ENCODE data around the gene EPHB3.
A peak's percentile ranks its signal among the peaks of the same experiment; 100 is the strongest.
"Not testable (repeated sequence)": the region's sequence is repeated elsewhere in the genome, so short reads cannot be mapped to it uniquely, and the experiment has no call there.

The EPHB3 gene

GRCh38 chr3:184604615-184605290, 43.2 kb downstream of the EPHB3 start:
- Mint-ChIP-seq H3K9me3 (no peaks in the 10 kb centered on the region), H3K27ac (no peak overlapping the region), H3K4me1 (ENCODE audit: low read depth) (peaks cover 33% of the 10 kb centered on the region), H3K36me3 (ENCODE audit: low read depth) (no peaks in the 10 kb centered on the region), H3K27me3 (peaks cover 43% of the 10 kb centered on the region), H3K4me3 (no peak overlapping the region)

- Mint-ChIP-seq H3K36me3 (ENCODE audit: low read depth) (no peaks in the 10 kb centered on the region), H3K27ac (no peak overlapping the region), H3K4me3 (no peak overlapping the region), H3K4me1 (ENCODE audit: low read depth) (peaks cover 29% of the 10 kb centered on the region), H3K9me3 (no peaks in the 10 kb centered on the region), H3K27me3 (peaks cover 22% of the 10 kb centered on the region)
Measured at GRCh38 chr3:184608209-184608608, 46.6 kb downstream of the EPHB3 start.

GRCh38 chr3:184609476-184610244, 48.1 kb downstream of the EPHB3 start:
- H3K9me3 Mint-ChIP-seq, result no peaks in the 10 kb centered on the region
- no peak overlapping the region for H3K27ac Mint-ChIP-seq
- no peaks in the 10 kb centered on the region for H3K36me3 Mint-ChIP-seq (ENCODE audit: low read depth)
- peaks cover 23% of the 10 kb centered on the region for H3K4me1 Mint-ChIP-seq (ENCODE audit: low read depth)
- peaks cover 16% of the 10 kb centered on the region for H3K27me3 Mint-ChIP-seq
- H3K4me3 Mint-ChIP-seq, result no peak overlapping the region

- H3K36me3 Mint-ChIP-seq (ENCODE audit: low read depth), result no peaks in the 10 kb centered on the region
- H3K4me1 Mint-ChIP-seq (ENCODE audit: low read depth), result peaks cover 23% of the 10 kb centered on the region
- no peaks in the 10 kb centered on the region for H3K9me3 Mint-ChIP-seq
- no peak overlapping the region for H3K4me3 Mint-ChIP-seq
- peaks cover 12% of the 10 kb centered on the region for H3K27me3 Mint-ChIP-seq
- H3K27ac Mint-ChIP-seq, result no peak overlapping the region
Measured at GRCh38 chr3:184610245-184610871, 48.8 kb downstream of the EPHB3 start.

- no peaks in the 10 kb centered on the region for H3K36me3 Mint-ChIP-seq (ENCODE audit: low read depth)
Measured at GRCh38 chr3:184611607-184612281, 50.2 kb downstream of the EPHB3 start.

GRCh38 chr3:184615396-184615795, 53.8 kb downstream of the EPHB3 start:
- no peak overlapping the region for H3K27ac Mint-ChIP-seq
- H3K9me3 Mint-ChIP-seq, result no peaks in the 10 kb centered on the region
- peaks cover 14% of the 10 kb centered on the region for H3K27me3 Mint-ChIP-seq
- H3K36me3 Mint-ChIP-seq (ENCODE audit: low read depth), result no peaks in the 10 kb centered on the region
- peaks cover 23% of the 10 kb centered on the region for H3K4me1 Mint-ChIP-seq (ENCODE audit: low read depth)
- no peak overlapping the region for H3K4me3 Mint-ChIP-seq

More at GRCh38 chr3:184611607-184612281, 50.2 kb downstream of the EPHB3 start:
- Mint-ChIP-seq H3K27ac (no peak overlapping the region), H3K4me1 (ENCODE audit: low read depth) (peaks cover 22% of the 10 kb centered on the region), H3K27me3 (peaks cover 10% of the 10 kb centered on the region), H3K4me3 (no peak overlapping the region), H3K9me3 (no peaks in the 10 kb centered on the region)

GRCh38 chr3:184616436-184616835, 54.9 kb downstream of the EPHB3 start:
- H3K4me1 Mint-ChIP-seq (ENCODE audit: low read depth), result peaks cover 22% of the 10 kb centered on the region
- no peaks in the 10 kb centered on the region for H3K36me3 Mint-ChIP-seq (ENCODE audit: low read depth)
- peaks cover 14% of the 10 kb centered on the region for H3K27me3 Mint-ChIP-seq
- H3K9me3 Mint-ChIP-seq, result no peaks in the 10 kb centered on the region
- no peak overlapping the region for H3K27ac Mint-ChIP-seq
- no peak overlapping the region for H3K4me3 Mint-ChIP-seq

- not testable (repeated sequence) for H3K4me3 Mint-ChIP-seq; H3K9me3 Mint-ChIP-seq; H3K36me3 Mint-ChIP-seq (ENCODE audit: low read depth); H3K27ac Mint-ChIP-seq
- Mint-ChIP-seq H3K27me3 (peaks cover 18% of the 10 kb centered on the region), H3K4me1 (ENCODE audit: low read depth) (peaks cover 22% of the 10 kb centered on the region)
Measured at GRCh38 chr3:184617306-184617705, 55.7 kb downstream of the EPHB3 start.

- H3K27me3 Mint-ChIP-seq, result peaks cover 18% of the 10 kb centered on the region
- no peaks in the 10 kb centered on the region for H3K36me3 Mint-ChIP-seq (ENCODE audit: low read depth)
- peaks cover 22% of the 10 kb centered on the region for H3K4me1 Mint-ChIP-seq (ENCODE audit: low read depth)
- no peaks in the 10 kb centered on the region for H3K9me3 Mint-ChIP-seq
- H3K4me3 Mint-ChIP-seq, result no peak overlapping the region
- peak overlapping the region; percentile 9 for H3K27ac Mint-ChIP-seq
Measured at GRCh38 chr3:184618811-184619210, 57.2 kb downstream of the EPHB3 start.

- Mint-ChIP-seq H3K4me3 (no peak overlapping the region), H3K36me3 (ENCODE audit: low read depth) (no peaks in the 10 kb centered on the region), H3K9me3 (no peaks in the 10 kb centered on the region), H3K4me1 (ENCODE audit: low read depth) (peaks cover 22% of the 10 kb centered on the region), H3K27me3 (peaks cover 18% of the 10 kb centered on the region), H3K27ac (peak overlapping the region; percentile 9)
Measured at GRCh38 chr3:184619369-184619768, 57.8 kb downstream of the EPHB3 start.

- Mint-ChIP-seq H3K4me1 (ENCODE audit: low read depth) (peaks cover 22% of the 10 kb centered on the region), H3K27ac (peak overlapping the region; percentile 53), H3K4me3 (no peak overlapping the region), H3K27me3 (peaks cover 14% of the 10 kb centered on the region), H3K36me3 (ENCODE audit: low read depth) (no peaks in the 10 kb centered on the region), H3K9me3 (no peaks in the 10 kb centered on the region)
Measured at GRCh38 chr3:184619787-184620430, 58.3 kb downstream of the EPHB3 start.

- Mint-ChIP-seq H3K4me1 (ENCODE audit: low read depth) (peaks cover 22% of the 10 kb centered on the region), H3K27ac (no peak overlapping the region), H3K4me3 (no peak overlapping the region), H3K9me3 (no peaks in the 10 kb centered on the region), H3K27me3 (peaks cover 20% of the 10 kb centered on the region), H3K36me3 (ENCODE audit: low read depth) (no peaks in the 10 kb centered on the region)
Measured at GRCh38 chr3:184620475-184621119, 59.0 kb downstream of the EPHB3 start.

- H3K9me3 Mint-ChIP-seq; H3K4me3 Mint-ChIP-seq; H3K27ac Mint-ChIP-seq; H3K36me3 Mint-ChIP-seq (ENCODE audit: low read depth): not testable (repeated sequence)
- peaks cover 15% of the 10 kb centered on the region for H3K27me3 Mint-ChIP-seq
- peaks cover 22% of the 10 kb centered on the region for H3K4me1 Mint-ChIP-seq (ENCODE audit: low read depth)
Measured at GRCh38 chr3:184622156-184622555, 60.6 kb downstream of the EPHB3 start.

- Mint-ChIP-seq H3K27ac (no peak overlapping the region), H3K4me3 (no peak overlapping the region), H3K36me3 (ENCODE audit: low read depth) (no peaks in the 10 kb centered on the region), H3K27me3 (peaks cover 10% of the 10 kb centered on the region), H3K9me3 (no peaks in the 10 kb centered on the region), H3K4me1 (ENCODE audit: low read depth) (no peaks in the 10 kb centered on the region)
Measured at GRCh38 chr3:184626923-184627322, 65.3 kb downstream of the EPHB3 start.

All from stimulated activated naive CD8-positive, alpha-beta T cell treated with anti-CD3 and anti-CD28 coated beads, Interleukin-15, Interleukin-2, amounts not matched to agents 100 ng/mL and 50 ng/mL, for 24 hours (primary cell).